Astrocyte (in vitro differentiated cells and primary cell): ENCODE results near the gene GPM6B. TPM values are rescaled to one million over a fixed set of nuclear protein-coding genes. Genes with fewer than 3 reads are reported as not detected.

Experiments
- DNase-seq: peaks from one replicate; pipeline ENCODE4 v3.0.0-alpha.2; 2010; ENCODE audit warnings: low read depth
- FAIRE-seq: peaks from 2 replicates; lab custom pipeline; 2011; peaks lifted over from hg19 to GRCh38; lab: Jason Lieb, UNC
- H2AFZ ChIP-seq: 2 replicates; pipeline ENCODE4 v1.6.0; 2012; ENCODE audit warnings: low read depth, low read length, inconsistent platforms
- H3K27ac ChIP-seq: 2 replicates; pipeline ENCODE4 v1.5.1; 2011; ENCODE audit warnings: low read depth, low read length, inconsistent platforms
- H3K27me3 ChIP-seq: 2 replicates; pipeline ENCODE4 v1.6.0; 2011; ENCODE audit warnings: low read length, inconsistent platforms; ENCODE audit not compliant: insufficient read depth
- H3K36me3 ChIP-seq: 2 replicates; pipeline ENCODE4 v1.5.1; 2011; ENCODE audit warnings: low read length, inconsistent platforms; ENCODE audit not compliant: insufficient read depth
- H3K4me1 ChIP-seq: 2 replicates; pipeline ENCODE4 v1.5.1; 2011; ENCODE audit warnings: low read length, inconsistent platforms; ENCODE audit not compliant: insufficient read depth
- H3K4me2 ChIP-seq: 2 replicates; pipeline ENCODE4 v1.6.0; 2012; ENCODE audit warnings: low read length, inconsistent platforms
- H3K4me3 ChIP-seq: 2 replicates; pipeline ENCODE4 v1.5.1; 2011; ENCODE audit warnings: low read depth, mild to moderate bottlenecking, low read length, inconsistent platforms; ENCODE audit not compliant: insufficient read depth
- H3K79me2 ChIP-seq: 2 replicates; pipeline ENCODE4 v1.6.0; 2012; ENCODE audit warnings: mild to moderate bottlenecking, low read length, inconsistent platforms; ENCODE audit not compliant: insufficient read depth
- H3K9ac ChIP-seq: 2 replicates; pipeline ENCODE4 v1.6.0; 2012; ENCODE audit warnings: mild to moderate bottlenecking, low read length, inconsistent platforms
- H3K9me3 ChIP-seq: 2 replicates; pipeline ENCODE4 v1.5.1; 2012; ENCODE audit warnings: low read depth, mild to moderate bottlenecking, low read length, inconsistent platforms; ENCODE audit not compliant: insufficient read depth
- H4K20me1 ChIP-seq: 2 replicates; pipeline ENCODE4 v1.6.0; 2012; ENCODE audit warnings: low read length, inconsistent platforms; ENCODE audit not compliant: insufficient read depth
- H3K27ac Mint-ChIP-seq: one replicate; pipeline ENCODE4 v1.8.0; 2021; ENCODE audit warnings: mild to moderate bottlenecking, mixed read lengths; ENCODE audit not compliant: unreplicated experiment
- H3K27me3 Mint-ChIP-seq: one replicate; pipeline ENCODE4 v1.8.0; 2021; ENCODE audit warnings: low read depth, mixed read lengths; ENCODE audit not compliant: unreplicated experiment
- H3K36me3 Mint-ChIP-seq: one replicate; pipeline ENCODE4 v1.8.0; 2021; ENCODE audit warnings: low read depth, mixed read lengths; ENCODE audit not compliant: unreplicated experiment
- H3K4me1 Mint-ChIP-seq: one replicate; pipeline ENCODE4 v1.8.0; 2021; ENCODE audit warnings: low read depth, mixed read lengths; ENCODE audit not compliant: unreplicated experiment
- H3K4me3 Mint-ChIP-seq: one replicate; pipeline ENCODE4 v1.8.0; 2021; ENCODE audit warnings: mild to moderate bottlenecking, moderate library complexity, mixed read lengths; ENCODE audit not compliant: unreplicated experiment
- H3K9me3 Mint-ChIP-seq: one replicate; pipeline ENCODE4 v1.8.0; 2021; ENCODE audit warnings: mild to moderate bottlenecking, mixed read lengths; ENCODE audit not compliant: unreplicated experiment
- EZH2 ChIP-seq: IDR thresholded peaks from 2 replicates; pipeline ENCODE4 v1.6.1; 2012; ENCODE audit warnings: mild to moderate bottlenecking, low read length, inconsistent platforms; ENCODE audit not compliant: insufficient read depth
- total RNA-seq: library from RNA; stranded (reverse); gene quantifications from 2 replicates; pipeline ENCODE4 v1.2.1, GENCODE V29; 2021
- TF ChIP-seq, protein P1 (sequence below): IDR thresholded peaks from 2 replicates; pipeline ENCODE4 v1.5.1; 2011; ENCODE audit warnings: low read depth, mild to moderate bottlenecking, inconsistent platforms, low read length, moderate library complexity; ENCODE audit not compliant: insufficient read depth

Gene GPM6B
- total RNA-seq, 1 donor from 2014 or later: 21.5 TPM

DNA sequence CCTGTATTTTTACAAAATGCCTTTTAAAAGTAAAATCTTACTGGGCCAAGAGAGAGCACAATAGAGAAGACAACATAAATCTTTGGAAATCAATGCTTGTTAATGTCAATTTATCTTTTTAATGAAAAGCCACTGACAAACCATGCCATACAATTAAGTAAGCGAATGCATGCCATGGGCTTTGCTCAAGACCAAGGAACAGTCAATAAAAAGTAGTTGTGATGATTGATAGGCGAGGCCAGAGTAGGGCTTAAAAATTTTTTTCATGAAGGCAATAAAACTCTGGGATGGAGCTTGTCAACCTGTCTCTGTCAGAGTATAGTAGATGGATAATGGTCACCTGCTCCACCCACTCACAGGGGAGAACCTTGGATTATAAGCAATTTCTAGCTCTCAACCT is 17.5 kb upstream of the GPM6B start:
- Mint-ChIP-seq H3K4me3 (no peak overlapping the region), H3K9me3 (no peaks in the 10 kb centered on the region), H3K4me1 (peaks cover 11% of the 10 kb centered on the region), H3K27ac (no peak overlapping the region), H3K27me3 (no peaks in the 10 kb centered on the region), H3K36me3 (no peaks in the 10 kb centered on the region)
- no peak overlapping the region for H3K9ac ChIP-seq
- DNase-seq: no peak
- FAIRE-seq: peak; percentile 13
- no peaks in the 10 kb centered on the region for H3K79me2 ChIP-seq
- no peak for TF ChIP-seq EZH2
- TF ChIP-seq, protein P1, sequence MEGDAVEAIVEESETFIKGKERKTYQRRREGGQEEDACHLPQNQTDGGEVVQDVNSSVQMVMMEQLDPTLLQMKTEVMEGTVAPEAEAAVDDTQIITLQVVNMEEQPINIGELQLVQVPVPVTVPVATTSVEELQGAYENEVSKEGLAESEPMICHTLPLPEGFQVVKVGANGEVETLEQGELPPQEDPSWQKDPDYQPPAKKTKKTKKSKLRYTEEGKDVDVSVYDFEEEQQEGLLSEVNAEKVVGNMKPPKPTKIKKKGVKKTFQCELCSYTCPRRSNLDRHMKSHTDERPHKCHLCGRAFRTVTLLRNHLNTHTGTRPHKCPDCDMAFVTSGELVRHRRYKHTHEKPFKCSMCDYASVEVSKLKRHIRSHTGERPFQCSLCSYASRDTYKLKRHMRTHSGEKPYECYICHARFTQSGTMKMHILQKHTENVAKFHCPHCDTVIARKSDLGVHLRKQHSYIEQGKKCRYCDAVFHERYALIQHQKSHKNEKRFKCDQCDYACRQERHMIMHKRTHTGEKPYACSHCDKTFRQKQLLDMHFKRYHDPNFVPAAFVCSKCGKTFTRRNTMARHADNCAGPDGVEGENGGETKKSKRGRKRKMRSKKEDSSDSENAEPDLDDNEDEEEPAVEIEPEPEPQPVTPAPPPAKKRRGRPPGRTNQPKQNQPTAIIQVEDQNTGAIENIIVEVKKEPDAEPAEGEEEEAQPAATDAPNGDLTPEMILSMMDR: no peak
- no peaks in the 10 kb centered on the region for H3K27me3 ChIP-seq
- no peaks in the 10 kb centered on the region for H3K9me3 ChIP-seq
- no peak overlapping the region for H3K4me3 ChIP-seq
- H4K20me1 ChIP-seq: no peaks in the 10 kb centered on the region
- no peaks in the 10 kb centered on the region for H3K36me3 ChIP-seq
- H2AFZ ChIP-seq: no peak overlapping the region
- H3K4me1 ChIP-seq: peaks cover 4% of the 10 kb centered on the region
- H3K27ac ChIP-seq: no peak overlapping the region
- H3K4me2 ChIP-seq: no peak overlapping the region

DNA sequence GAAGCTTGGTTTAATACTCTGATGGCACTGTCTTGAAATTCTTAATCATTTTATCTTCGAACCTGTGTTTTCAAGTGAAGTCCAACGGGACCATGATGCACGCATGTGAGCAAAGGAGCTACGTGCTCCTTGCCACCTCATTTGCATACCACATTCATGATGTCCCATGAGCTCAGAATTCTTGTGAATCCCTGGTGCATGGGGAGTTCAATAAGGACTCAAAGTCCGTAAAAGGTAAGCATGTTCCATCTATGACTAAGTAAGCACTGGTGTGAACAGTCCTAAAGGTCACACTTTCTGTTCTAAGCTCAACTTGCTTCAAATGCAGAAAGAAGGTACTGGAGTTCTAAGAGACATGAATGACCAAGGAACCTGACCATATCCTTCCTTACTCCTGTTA is 13.1 kb upstream of the GPM6B start:
- Mint-ChIP-seq H3K27ac (no peak overlapping the region), H3K4me1 (no peaks in the 10 kb centered on the region), H3K4me3 (no peak overlapping the region)

DNA sequence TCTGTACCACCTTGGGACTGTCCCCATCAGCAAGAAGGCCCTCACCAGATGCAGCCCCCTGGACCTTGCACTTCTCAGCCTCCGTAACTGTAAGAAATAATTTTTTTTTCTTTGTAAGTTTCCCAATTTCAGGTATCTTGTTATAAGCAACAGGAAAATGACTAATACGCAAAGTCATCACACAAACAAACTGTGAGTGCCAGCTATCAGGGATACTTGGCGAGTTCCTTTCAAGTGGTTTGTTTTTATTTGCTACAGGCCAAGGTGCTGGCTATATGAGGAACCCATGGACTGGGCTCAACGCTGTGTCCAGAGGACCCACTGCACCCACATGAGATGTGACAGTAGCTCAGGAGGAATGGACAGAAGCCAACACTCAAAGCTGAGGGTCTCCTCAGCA is 11.5 kb upstream of the GPM6B start:
- TF ChIP-seq, protein P1: no peak
- no peak for TF ChIP-seq EZH2
- Histone ChIP-seq H3K27me3 (no peaks in the 10 kb centered on the region), H2AFZ (no peak overlapping the region), H3K4me1 (no peaks in the 10 kb centered on the region), H4K20me1 (no peaks in the 10 kb centered on the region), H3K9me3 (no peaks in the 10 kb centered on the region), H3K4me2 (no peak overlapping the region), H3K36me3 (no peaks in the 10 kb centered on the region), H3K4me3 (no peak overlapping the region), H3K27ac (no peak overlapping the region), H3K79me2 (no peaks in the 10 kb centered on the region), H3K9ac (no peak overlapping the region)
- Mint-ChIP-seq H3K27ac (no peak overlapping the region), H3K36me3 (peaks cover 2% of the 10 kb centered on the region), H3K27me3 (no peaks in the 10 kb centered on the region), H3K9me3 (no peaks in the 10 kb centered on the region), H3K4me3 (no peak overlapping the region), H3K4me1 (no peaks in the 10 kb centered on the region)
- no peak for DNase-seq
- FAIRE-seq: peak; percentile 84

More for the DNA sequence above, 13.1 kb upstream of the GPM6B start:
- H4K20me1 ChIP-seq: no peaks in the 10 kb centered on the region
- no peak overlapping the region for H3K4me3 ChIP-seq
- no peaks in the 10 kb centered on the region for H3K9me3 ChIP-seq
- H3K36me3 ChIP-seq: no peaks in the 10 kb centered on the region
- no peak overlapping the region for H3K4me2 ChIP-seq
- Mint-ChIP-seq H3K9me3 (no peaks in the 10 kb centered on the region), H3K27me3 (no peaks in the 10 kb centered on the region), H3K36me3 (peaks cover 2% of the 10 kb centered on the region)
- no peak overlapping the region for H3K27ac ChIP-seq
- H3K79me2 ChIP-seq: no peaks in the 10 kb centered on the region
- TF ChIP-seq, protein P1: no peak
- no peak for TF ChIP-seq EZH2
- H2AFZ ChIP-seq: no peak overlapping the region
- H3K9ac ChIP-seq: no peak overlapping the region
- no peak for DNase-seq
- no peaks in the 10 kb centered on the region for H3K4me1 ChIP-seq
- peak; percentile 55 for FAIRE-seq
- no peaks in the 10 kb centered on the region for H3K27me3 ChIP-seq
